Activated naive CD8-positive, alpha-beta T cell treated with anti-CD3 and anti-CD28 coated beads for 36 hours (primary cell): ENCODE data around the gene PILRB. TPM values are rescaled to one million over a fixed set of nuclear protein-coding genes. Genes with fewer than 3 reads are reported as not detected.
"Not testable (repeated sequence)": the region's sequence is repeated elsewhere in the genome, so short reads cannot be mapped to it uniquely, and the experiment has no call there.

Experiments used
- DNase-seq: peaks from one replicate; pipeline ENCODE4 v3.0.0; 2021
- H3K27ac Mint-ChIP-seq: one replicate; pipeline ENCODE4 v1.8.0; 2022; ENCODE audit warnings: mild to moderate bottlenecking, moderate library complexity, mixed read lengths
- H3K27me3 Mint-ChIP-seq: one replicate; pipeline ENCODE4 v1.8.0; 2022; ENCODE audit warnings: mild to moderate bottlenecking, mixed read lengths
- H3K36me3 Mint-ChIP-seq: one replicate; pipeline ENCODE4 v1.8.0; 2021; ENCODE audit warnings: mild to moderate bottlenecking, mixed read lengths
- H3K4me1 Mint-ChIP-seq: one replicate; pipeline ENCODE4 v1.8.0; 2021; ENCODE audit warnings: mixed read lengths
- H3K4me3 Mint-ChIP-seq: one replicate; pipeline ENCODE4 v1.8.0; 2022; ENCODE audit warnings: mild to moderate bottlenecking, moderate library complexity, mixed read lengths
- H3K9me3 Mint-ChIP-seq: one replicate; pipeline ENCODE4 v1.8.0; 2022; ENCODE audit warnings: mixed read lengths
- total RNA-seq, 2 experiments: library from RNA; stranded (reverse); gene quantifications; one replicate each; pipeline ENCODE4 v1.2.3, GENCODE V29; 2021

The PILRB gene
- total RNA-seq = 10 to 100 TPM; 24.5 to 28.3 TPM

- peaks cover 13% of the 10 kb centered on the region for H3K4me1 Mint-ChIP-seq
- peaks cover 45% of the 10 kb centered on the region for H3K36me3 Mint-ChIP-seq
- no peaks in the 10 kb centered on the region for H3K9me3 Mint-ChIP-seq
- no peaks in the 10 kb centered on the region for H3K27me3 Mint-ChIP-seq
- DNase-seq = no peak
- H3K27ac Mint-ChIP-seq = peak within 1 kb of the TSS; percentile 47
- no peak within 1 kb of the TSS for H3K4me3 Mint-ChIP-seq
Observed at GRCh38 chr7:100358027-100358856, at the start of gene PILRB. Gene PILRB (plus strand): TSS chr7:100358117. CDS start chr7:100358303, 186 bp downstream.

GRCh38 chr7:100318329-100318728 is 39.6 kb upstream of the PILRB start:
- not testable (repeated sequence) for DNase-seq, H3K4me3 Mint-ChIP-seq, H3K4me1 Mint-ChIP-seq, H3K9me3 Mint-ChIP-seq, H3K27me3 Mint-ChIP-seq
- Mint-ChIP-seq H3K27ac (peak overlapping the region; percentile 4), H3K36me3 (peaks cover 17% of the 10 kb centered on the region)

GRCh38 chr7:100321648-100322047 is 36.3 kb upstream of the PILRB start:
- H3K27ac Mint-ChIP-seq, DNase-seq, H3K4me3 Mint-ChIP-seq, H3K9me3 Mint-ChIP-seq, H3K4me1 Mint-ChIP-seq, H3K27me3 Mint-ChIP-seq: not testable (repeated sequence)
- peaks cover 22% of the 10 kb centered on the region for H3K36me3 Mint-ChIP-seq

- not testable (repeated sequence) for H3K9me3 Mint-ChIP-seq, DNase-seq, H3K27me3 Mint-ChIP-seq, H3K4me3 Mint-ChIP-seq, H3K27ac Mint-ChIP-seq, H3K4me1 Mint-ChIP-seq
- peaks cover 18% of the 10 kb centered on the region for H3K36me3 Mint-ChIP-seq
Observed at GRCh38 chr7:100324194-100324593, 33.7 kb upstream of the PILRB start.

- not testable (repeated sequence) for H3K4me1 Mint-ChIP-seq, H3K27me3 Mint-ChIP-seq, H3K27ac Mint-ChIP-seq, H3K9me3 Mint-ChIP-seq, DNase-seq, H3K4me3 Mint-ChIP-seq
- H3K36me3 Mint-ChIP-seq = peaks cover 13% of the 10 kb centered on the region
Observed at GRCh38 chr7:100325671-100326070, 32.2 kb upstream of the PILRB start.

GRCh38 chr7:100326914-100327313 is 31.0 kb upstream of the PILRB start:
- not testable (repeated sequence) for H3K9me3 Mint-ChIP-seq, H3K4me3 Mint-ChIP-seq, H3K4me1 Mint-ChIP-seq, H3K27me3 Mint-ChIP-seq, DNase-seq, H3K27ac Mint-ChIP-seq
- H3K36me3 Mint-ChIP-seq = peaks cover 13% of the 10 kb centered on the region

- not testable (repeated sequence) for H3K27me3 Mint-ChIP-seq, H3K9me3 Mint-ChIP-seq
- H3K36me3 Mint-ChIP-seq = peaks cover 21% of the 10 kb centered on the region
- peak; percentile 87 for DNase-seq
- H3K4me1 Mint-ChIP-seq = peaks cover 20% of the 10 kb centered on the region
- peak overlapping the region; percentile 96 for H3K27ac Mint-ChIP-seq
- peak overlapping the region; percentile 92 for H3K4me3 Mint-ChIP-seq
Observed at GRCh38 chr7:100335566-100336466, 22.1 kb upstream of the PILRB start.

- not testable (repeated sequence) for H3K9me3 Mint-ChIP-seq, H3K27me3 Mint-ChIP-seq, DNase-seq
- peaks cover 37% of the 10 kb centered on the region for H3K4me1 Mint-ChIP-seq
- H3K4me3 Mint-ChIP-seq = peak overlapping the region; percentile 14
- H3K36me3 Mint-ChIP-seq = peaks cover 31% of the 10 kb centered on the region
- H3K27ac Mint-ChIP-seq = peak overlapping the region; percentile 68
Observed at GRCh38 chr7:100338083-100338696, 19.7 kb upstream of the PILRB start.

- not testable (repeated sequence) for DNase-seq, H3K4me3 Mint-ChIP-seq, H3K27me3 Mint-ChIP-seq, H3K9me3 Mint-ChIP-seq
- Mint-ChIP-seq H3K27ac (peak overlapping the region; percentile 46), H3K36me3 (peaks cover 39% of the 10 kb centered on the region), H3K4me1 (peaks cover 48% of the 10 kb centered on the region)
Observed at GRCh38 chr7:100341286-100341685, 16.6 kb upstream of the PILRB start.

GRCh38 chr7:100342765-100343164 is 15.2 kb upstream of the PILRB start:
- peak overlapping the region; percentile 39 for H3K27ac Mint-ChIP-seq
- no peaks in the 10 kb centered on the region for H3K27me3 Mint-ChIP-seq
- no peak for DNase-seq
- H3K4me3 Mint-ChIP-seq = no peak overlapping the region
- H3K36me3 Mint-ChIP-seq = peaks cover 42% of the 10 kb centered on the region
- peaks cover 43% of the 10 kb centered on the region for H3K4me1 Mint-ChIP-seq
- no peaks in the 10 kb centered on the region for H3K9me3 Mint-ChIP-seq

GRCh38 chr7:100344124-100344559 is 13.8 kb upstream of the PILRB start:
- H3K27me3 Mint-ChIP-seq, H3K9me3 Mint-ChIP-seq, DNase-seq, H3K4me3 Mint-ChIP-seq: not testable (repeated sequence)
- Mint-ChIP-seq H3K4me1 (peaks cover 35% of the 10 kb centered on the region), H3K27ac (peak overlapping the region; percentile 92), H3K36me3 (peaks cover 40% of the 10 kb centered on the region)

- H3K4me1 Mint-ChIP-seq = peaks cover 36% of the 10 kb centered on the region
- not testable (repeated sequence) for H3K27me3 Mint-ChIP-seq, H3K9me3 Mint-ChIP-seq
- H3K36me3 Mint-ChIP-seq = peaks cover 38% of the 10 kb centered on the region
- DNase-seq = peak; percentile 81
- peak overlapping the region; percentile 49 for H3K4me3 Mint-ChIP-seq
- H3K27ac Mint-ChIP-seq = peak overlapping the region; percentile 92
Observed at GRCh38 chr7:100344560-100345287, 13.2 kb upstream of the PILRB start.

GRCh38 chr7:100345288-100345672 is 12.6 kb upstream of the PILRB start:
- H3K27me3 Mint-ChIP-seq, H3K4me3 Mint-ChIP-seq, H3K9me3 Mint-ChIP-seq: not testable (repeated sequence)
- Mint-ChIP-seq H3K27ac (peak overlapping the region; percentile 92), H3K4me1 (peaks cover 38% of the 10 kb centered on the region), H3K36me3 (peaks cover 38% of the 10 kb centered on the region)
- peak; percentile 67 for DNase-seq

- peaks cover 46% of the 10 kb centered on the region for H3K36me3 Mint-ChIP-seq
- peaks cover 43% of the 10 kb centered on the region for H3K4me1 Mint-ChIP-seq
- no peak for DNase-seq
- H3K27me3 Mint-ChIP-seq = no peaks in the 10 kb centered on the region
- peak overlapping the region; percentile 52 for H3K27ac Mint-ChIP-seq
- H3K9me3 Mint-ChIP-seq = no peaks in the 10 kb centered on the region
- H3K4me3 Mint-ChIP-seq = no peak overlapping the region
Observed at GRCh38 chr7:100346921-100347320, 11.0 kb upstream of the PILRB start.
